Trophoblast cell (in vitro differentiated cells and primary cell): Measurements from ENCODE around the gene MORN1.

Source experiments
- DNase-seq, 2 donors: peaks; one replicate each; pipeline ENCODE4 v3.0.0-alpha.2; 2016
- H2AFZ ChIP-seq: 2 replicates; pipeline ENCODE4 v1.6.1; 2013; ENCODE audit warnings: low read length, moderate library complexity, mild to moderate bottlenecking; ENCODE audit not compliant: insufficient read depth, poor library complexity
- H2AK5ac ChIP-seq: 2 replicates; pipeline ENCODE4 v1.6.1; 2013; ENCODE audit warnings: mild to moderate bottlenecking, low read length
- H2BK120ac ChIP-seq: 2 replicates; pipeline ENCODE4 v1.6.1; 2013; ENCODE audit warnings: low read length, mild to moderate bottlenecking, moderate library complexity; ENCODE audit not compliant: insufficient read depth, poor library complexity
- H2BK12ac ChIP-seq: 2 replicates; pipeline ENCODE4 v1.6.1; 2013; ENCODE audit warnings: mild to moderate bottlenecking, low read length, moderate library complexity
- H2BK5ac ChIP-seq: 2 replicates; pipeline ENCODE4 v1.6.1; 2013; ENCODE audit warnings: low read length, low read depth, moderate library complexity, mild to moderate bottlenecking; ENCODE audit not compliant: poor library complexity
- H3K14ac ChIP-seq: 2 replicates; pipeline ENCODE4 v1.6.1; 2013; ENCODE audit warnings: mild to moderate bottlenecking, low read length
- H3K18ac ChIP-seq: 2 replicates; pipeline ENCODE4 v1.6.1; 2013; ENCODE audit warnings: mild to moderate bottlenecking, low read length
- H3K23ac ChIP-seq: 2 replicates; pipeline ENCODE4 v1.6.1; 2013; ENCODE audit warnings: low read length
- H3K27ac ChIP-seq: 2 replicates; pipeline ENCODE4 v1.5.1; 2013; ENCODE audit warnings: low read depth, mild to moderate bottlenecking, inconsistent platforms, low read length, moderate library complexity
- H3K27me3 ChIP-seq: 2 replicates; pipeline ENCODE4 v1.6.1; 2013; ENCODE audit warnings: inconsistent platforms, mild to moderate bottlenecking, low read length, moderate library complexity; ENCODE audit not compliant: insufficient read depth
- H3K36me3 ChIP-seq, 2 experiments: 1 replicate in 1 of 2; 2 replicates in 1 of 2; pipeline ENCODE4 v1.6.1; 2013; ENCODE audit warnings: low read length in 2 of 2, mild to moderate bottlenecking in 2 of 2, moderate library complexity in 1 of 2; ENCODE audit not compliant: insufficient read depth in 2 of 2, control insufficient read depth in 1 of 2
- H3K4ac ChIP-seq: 2 replicates; pipeline ENCODE4 v1.6.1; 2013; ENCODE audit warnings: low read depth, mild to moderate bottlenecking, low read length, moderate library complexity
- H3K4me1 ChIP-seq, 2 experiments: 1 replicate in 1 of 2; 2 replicates in 1 of 2; pipeline ENCODE4 v1.6.1; 2013; ENCODE audit warnings: low read length in 2 of 2, mild to moderate bottlenecking in 2 of 2, moderate library complexity in 1 of 2; ENCODE audit not compliant: insufficient read depth in 2 of 2, control insufficient read depth in 1 of 2
- H3K4me2 ChIP-seq: 2 replicates; pipeline ENCODE4 v1.6.1; 2013; ENCODE audit warnings: inconsistent platforms, mild to moderate bottlenecking, low read length, moderate library complexity
- H3K4me3 ChIP-seq: 2 replicates; pipeline ENCODE4 v1.5.1; 2013; ENCODE audit warnings: mild to moderate bottlenecking, low read depth, low read length, inconsistent platforms
- H3K79me1 ChIP-seq: one replicate; pipeline ENCODE4 v1.6.1; 2013; ENCODE audit warnings: low read length
- H3K79me2 ChIP-seq: 2 replicates; pipeline ENCODE4 v1.6.1; 2013; ENCODE audit warnings: low read length, mild to moderate bottlenecking; ENCODE audit not compliant: control insufficient read depth, insufficient read depth, poor library complexity
- H3K9ac ChIP-seq: 2 replicates; pipeline ENCODE4 v1.6.1; 2013; ENCODE audit warnings: mild to moderate bottlenecking, low read length
- H3K9me3 ChIP-seq: 2 replicates; pipeline ENCODE4 v1.6.1; 2013; ENCODE audit warnings: low read depth, mild to moderate bottlenecking, control low read depth, inconsistent platforms, low read length; ENCODE audit not compliant: insufficient read depth
- H4K12ac ChIP-seq: 2 replicates; pipeline ENCODE4 v1.6.1; 2013; ENCODE audit warnings: low read depth, mild to moderate bottlenecking, low read length, moderate library complexity
- H4K8ac ChIP-seq: 2 replicates; pipeline ENCODE4 v1.6.1; 2013; ENCODE audit warnings: low read depth, mild to moderate bottlenecking, low read length, moderate library complexity
- H4K91ac ChIP-seq: one replicate; pipeline ENCODE4 v1.6.1; 2013; ENCODE audit warnings: low read depth, mild to moderate bottlenecking, low read length, moderate library complexity
- WGBS: extraction: QIAGEN DNeasy Blood & Tissue Kit; methylation state at CpG from one replicate; pipeline ENCODE4 v1.1.7; 2013; ENCODE audit warnings: missing lambda C conversion rate; ENCODE audit not compliant: insufficient read length, insufficient coverage; ENCODE audit errors: extremely low coverage; 5-methylcytosine and 5-hydroxymethylcytosine counted together

The MORN1 gene

DNA sequence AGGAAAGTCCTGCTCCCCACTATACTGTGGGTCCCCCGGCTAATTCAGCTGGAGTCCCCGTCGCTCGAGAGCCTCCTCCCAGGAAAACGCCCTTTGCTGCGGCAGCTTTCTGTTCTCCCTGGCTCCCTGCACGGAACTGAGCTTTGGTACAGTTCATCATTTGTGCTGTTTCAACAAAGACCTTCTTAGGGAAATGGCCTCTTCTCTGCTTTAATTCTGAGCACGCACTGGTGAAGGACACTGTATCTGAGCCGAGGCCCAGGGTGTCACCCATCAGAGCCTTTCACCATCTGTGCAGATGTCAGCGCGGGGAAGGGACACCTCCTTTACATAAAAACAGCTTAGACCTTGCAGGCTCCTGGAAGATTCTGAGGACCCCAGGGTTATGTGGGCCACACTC, 34.5 kb upstream of the MORN1 start:
- no peaks in the 10 kb centered on the region for H3K36me3 ChIP-seq
- H3K79me1 ChIP-seq = no peaks in the 10 kb centered on the region
- no peak overlapping the region for H4K91ac ChIP-seq
- H2BK120ac ChIP-seq = no peak overlapping the region
- no peaks in the 10 kb centered on the region for H3K79me2 ChIP-seq
- no peak overlapping the region for H2AK5ac ChIP-seq
- no peak for DNase-seq
- H2BK5ac ChIP-seq = no peak overlapping the region
- no CpG with 5 or more reads among the region's 11 CpGs for WGBS
- no peak overlapping the region for H3K4me2 ChIP-seq
- H4K8ac ChIP-seq = no peak overlapping the region
- no peaks in the 10 kb centered on the region for H3K27me3 ChIP-seq
- H3K9ac ChIP-seq = no peak overlapping the region
- H3K27ac ChIP-seq = no peak overlapping the region
- no peak overlapping the region for H2BK12ac ChIP-seq
- H3K18ac ChIP-seq = no peak overlapping the region
- H3K23ac ChIP-seq = no peak overlapping the region
- no peaks in the 10 kb centered on the region for H3K4me1 ChIP-seq
- no peak overlapping the region for H3K4me3 ChIP-seq
- no peak overlapping the region for H3K4ac ChIP-seq
- no peak overlapping the region for H3K14ac ChIP-seq
- no peak overlapping the region for H2AFZ ChIP-seq
- no peak overlapping the region for H4K12ac ChIP-seq
- H3K9me3 ChIP-seq = peaks cover 27% of the 10 kb centered on the region

GRCh38 chr1:2422523-2422922, 31.2 kb upstream of the MORN1 start:
- Histone ChIP-seq H2AK5ac (no peak overlapping the region), H3K27ac (no peak overlapping the region), H3K9ac (no peak overlapping the region), H3K4me3 (no peak overlapping the region), H4K12ac (no peak overlapping the region), H2BK5ac (no peak overlapping the region), H3K9me3 (peaks cover 7% of the 10 kb centered on the region), H3K18ac (no peak overlapping the region), H3K4me2 (no peak overlapping the region), H4K8ac (no peak overlapping the region), H2AFZ (no peak overlapping the region), H4K91ac (no peak overlapping the region), H3K4ac (no peak overlapping the region), H3K14ac (no peak overlapping the region), H3K79me2 (no peaks in the 10 kb centered on the region), H3K36me3 (no peaks in the 10 kb centered on the region), H3K27me3 (no peaks in the 10 kb centered on the region), H2BK12ac (no peak overlapping the region), H3K23ac (no peak overlapping the region), H3K79me1 (no peaks in the 10 kb centered on the region), H2BK120ac (no peak overlapping the region), H3K4me1 (no peaks in the 10 kb centered on the region)
- DNase-seq = no peak
- no CpG with 5 or more reads among the region's 4 CpGs for WGBS

GRCh38 chr1:2419416-2419815, 28.1 kb upstream of the MORN1 start:
- no peak overlapping the region for H3K4me3 ChIP-seq
- no peak overlapping the region for H3K23ac ChIP-seq
- no peak overlapping the region for H2BK120ac ChIP-seq
- H3K4me1 ChIP-seq = peaks cover 0 to 2% of the 10 kb centered on the region in 2 experiments
- H3K27me3 ChIP-seq = no peaks in the 10 kb centered on the region
- no peaks in the 10 kb centered on the region for H3K79me1 ChIP-seq
- no peak for DNase-seq
- H3K27ac ChIP-seq = no peak overlapping the region
- no peaks in the 10 kb centered on the region for H3K79me2 ChIP-seq
- H3K14ac ChIP-seq = no peak overlapping the region
- H3K36me3 ChIP-seq = no peaks in the 10 kb centered on the region
- H3K4me2 ChIP-seq = no peak overlapping the region
- H2BK5ac ChIP-seq = no peak overlapping the region
- no peak overlapping the region for H2AK5ac ChIP-seq
- H4K12ac ChIP-seq = no peak overlapping the region
- no peak overlapping the region for H3K9ac ChIP-seq
- WGBS = no CpG with 5 or more reads among the region's 16 CpGs
- H3K9me3 ChIP-seq = peaks cover 7% of the 10 kb centered on the region
- H4K91ac ChIP-seq = no peak overlapping the region
- H4K8ac ChIP-seq = no peak overlapping the region
- H2AFZ ChIP-seq = no peak overlapping the region
- no peak overlapping the region for H3K4ac ChIP-seq
- H2BK12ac ChIP-seq = no peak overlapping the region
- H3K18ac ChIP-seq = no peak overlapping the region

DNA sequence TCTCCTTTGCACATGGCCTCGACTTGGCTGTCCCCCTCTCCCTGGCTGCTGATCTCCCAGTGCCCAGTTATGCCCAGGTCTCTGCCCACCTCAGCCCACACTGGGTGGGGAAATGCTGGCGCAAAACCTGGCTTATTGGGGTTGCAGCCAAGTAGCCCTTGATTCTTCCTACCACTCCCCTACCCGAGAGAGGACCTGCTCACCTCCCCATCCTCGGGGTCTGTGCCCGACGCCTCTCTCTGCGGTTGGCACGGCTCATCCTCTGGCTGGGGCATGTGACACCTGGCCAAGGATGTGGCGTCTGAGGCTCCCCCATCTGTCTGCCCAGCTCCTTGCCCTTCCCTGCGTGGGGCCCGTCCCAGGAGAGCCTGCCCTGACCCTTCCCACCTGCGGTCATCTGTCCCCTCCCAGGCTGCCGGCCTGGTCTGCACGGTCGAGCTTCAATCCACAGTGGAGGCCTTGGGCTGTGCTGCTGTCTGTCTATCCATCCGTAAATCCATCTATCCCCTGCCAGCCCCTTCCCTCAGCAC, 27.5 kb upstream of the MORN1 start:
- H3K4me1 ChIP-seq = peaks cover 2 to 5% of the 10 kb centered on the region in 2 experiments
- H3K23ac ChIP-seq = no peak overlapping the region
- no peak overlapping the region for H3K4ac ChIP-seq
- no peak for DNase-seq
- H3K27me3 ChIP-seq = no peaks in the 10 kb centered on the region
- H3K27ac ChIP-seq = no peak overlapping the region
- peaks cover 7% of the 10 kb centered on the region for H3K9me3 ChIP-seq
- H3K9ac ChIP-seq = no peak overlapping the region
- H3K14ac ChIP-seq = no peak overlapping the region
- no peak overlapping the region for H2BK5ac ChIP-seq
- H4K8ac ChIP-seq = no peak overlapping the region
- no peak overlapping the region for H2AK5ac ChIP-seq
- no peak overlapping the region for H3K18ac ChIP-seq
- no CpG with 5 or more reads among the region's 16 CpGs for WGBS
- no peak overlapping the region for H2BK12ac ChIP-seq
- no peak overlapping the region for H2AFZ ChIP-seq
- no peaks in the 10 kb centered on the region for H3K79me2 ChIP-seq
- no peak overlapping the region for H2BK120ac ChIP-seq
- H3K4me2 ChIP-seq = no peak overlapping the region
- H4K91ac ChIP-seq = no peak overlapping the region
- H3K79me1 ChIP-seq = no peaks in the 10 kb centered on the region
- no peak overlapping the region for H4K12ac ChIP-seq
- no peak overlapping the region for H3K4me3 ChIP-seq
- H3K36me3 ChIP-seq = no peaks in the 10 kb centered on the region
